ENCODE results near the gene CUL4B. TPM values are rescaled to one million over a fixed set of nuclear protein-coding genes. Genes with fewer than 3 reads are reported as not detected.

CUL4B gene
- polyA plus RNA-seq, 1 experiment: 107 TPM

DNA sequence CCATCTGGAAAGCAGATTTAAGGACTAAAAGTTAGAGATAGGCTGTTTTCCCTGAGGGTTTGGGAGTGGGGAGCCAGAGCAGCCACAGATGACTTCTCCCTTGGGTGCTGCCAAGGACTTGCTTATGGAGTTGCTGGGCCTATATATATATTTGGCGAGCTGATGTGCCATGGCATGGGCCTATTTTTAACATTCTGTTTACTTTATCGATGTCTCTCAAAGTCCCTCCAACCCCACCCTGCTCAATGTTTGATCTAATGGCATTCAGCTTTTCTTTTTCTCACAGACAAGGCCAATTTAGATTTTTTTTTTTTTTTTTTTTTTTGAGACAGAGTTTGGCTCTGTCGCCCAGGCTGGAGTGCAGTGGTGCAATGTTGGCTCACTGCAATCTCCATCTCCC is 6.1 kb upstream of the CUL4B start:
- POLR2A ChIA-PET: no interaction called here
- CTCF ChIA-PET: no interaction called here
- Histone ChIP-seq H3K27me3 (ENCODE audit: control insufficient read depth, insufficient read depth, low read length) (no peaks in the 10 kb centered on the region), H3K36me3 (ENCODE audit: control insufficient read depth, insufficient read depth, low read length) (no peaks in the 10 kb centered on the region), H3K4me3 (ENCODE audit: low read depth, low read length) (no peak overlapping the region)
- TF ChIP-seq, protein P1, sequence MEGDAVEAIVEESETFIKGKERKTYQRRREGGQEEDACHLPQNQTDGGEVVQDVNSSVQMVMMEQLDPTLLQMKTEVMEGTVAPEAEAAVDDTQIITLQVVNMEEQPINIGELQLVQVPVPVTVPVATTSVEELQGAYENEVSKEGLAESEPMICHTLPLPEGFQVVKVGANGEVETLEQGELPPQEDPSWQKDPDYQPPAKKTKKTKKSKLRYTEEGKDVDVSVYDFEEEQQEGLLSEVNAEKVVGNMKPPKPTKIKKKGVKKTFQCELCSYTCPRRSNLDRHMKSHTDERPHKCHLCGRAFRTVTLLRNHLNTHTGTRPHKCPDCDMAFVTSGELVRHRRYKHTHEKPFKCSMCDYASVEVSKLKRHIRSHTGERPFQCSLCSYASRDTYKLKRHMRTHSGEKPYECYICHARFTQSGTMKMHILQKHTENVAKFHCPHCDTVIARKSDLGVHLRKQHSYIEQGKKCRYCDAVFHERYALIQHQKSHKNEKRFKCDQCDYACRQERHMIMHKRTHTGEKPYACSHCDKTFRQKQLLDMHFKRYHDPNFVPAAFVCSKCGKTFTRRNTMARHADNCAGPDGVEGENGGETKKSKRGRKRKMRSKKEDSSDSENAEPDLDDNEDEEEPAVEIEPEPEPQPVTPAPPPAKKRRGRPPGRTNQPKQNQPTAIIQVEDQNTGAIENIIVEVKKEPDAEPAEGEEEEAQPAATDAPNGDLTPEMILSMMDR (IDR thresholded peaks at IDR 0.05; ENCODE audit: insufficient read depth, low read depth, low read length): no peak
- no peak for DNase-seq (ENCODE audit: low read depth)

DNA sequence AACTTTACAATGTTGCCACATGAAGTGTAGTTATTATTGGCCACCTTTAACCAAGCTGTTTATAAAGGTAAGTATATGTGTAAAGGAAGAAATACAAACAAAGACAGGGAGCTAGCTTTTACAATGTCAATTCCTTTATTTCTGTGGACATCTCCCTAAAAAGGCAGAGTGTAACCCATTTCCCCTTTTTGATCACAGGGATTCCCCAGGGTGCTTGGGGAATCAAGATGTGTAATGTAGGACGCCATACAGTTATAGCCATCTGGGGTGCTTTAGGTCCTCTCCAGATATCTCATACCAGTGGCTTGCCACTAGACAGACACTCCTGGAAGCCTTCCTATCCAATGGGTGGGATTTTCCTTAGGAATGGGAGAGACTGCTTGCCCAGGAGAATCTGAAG is 4.2 kb upstream of the CUL4B start:
- TF ChIP-seq, protein P1 (IDR thresholded peaks at IDR 0.05; ENCODE audit: insufficient read depth, low read depth, low read length): no peak
- CTCF ChIA-PET: no interaction called here

DNA sequence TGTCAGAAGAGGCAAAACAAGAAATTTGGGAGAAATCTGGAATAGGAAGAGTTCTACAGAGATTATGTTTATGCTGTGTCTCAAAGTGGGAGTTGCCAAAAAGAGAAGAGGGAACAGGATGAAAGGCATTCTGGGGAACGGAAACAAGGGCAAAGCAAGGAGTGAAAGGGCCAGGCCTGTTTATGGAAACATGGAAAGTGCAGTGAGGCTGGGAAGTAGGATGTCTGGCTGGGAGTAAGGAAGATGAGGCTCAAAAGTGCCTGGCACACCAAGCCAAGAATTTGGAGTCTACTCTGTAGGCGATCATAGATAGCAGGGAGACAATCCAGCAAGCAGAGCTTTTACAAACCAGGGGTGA is 1.8 kb upstream of the CUL4B start:
- CTCF ChIA-PET: no interaction called here

More for the DNA sequence above, 4.2 kb upstream of the CUL4B start:
- no peaks in the 10 kb centered on the region for H3K27me3 ChIP-seq (ENCODE audit: control insufficient read depth, insufficient read depth, low read length)
- no peaks in the 10 kb centered on the region for H3K36me3 ChIP-seq (ENCODE audit: control insufficient read depth, insufficient read depth, low read length)
- no peak for DNase-seq (ENCODE audit: low read depth)
- no peak overlapping the region for H3K4me3 ChIP-seq (ENCODE audit: low read depth, low read length)
- POLR2A ChIA-PET: no interaction called here

DNA sequence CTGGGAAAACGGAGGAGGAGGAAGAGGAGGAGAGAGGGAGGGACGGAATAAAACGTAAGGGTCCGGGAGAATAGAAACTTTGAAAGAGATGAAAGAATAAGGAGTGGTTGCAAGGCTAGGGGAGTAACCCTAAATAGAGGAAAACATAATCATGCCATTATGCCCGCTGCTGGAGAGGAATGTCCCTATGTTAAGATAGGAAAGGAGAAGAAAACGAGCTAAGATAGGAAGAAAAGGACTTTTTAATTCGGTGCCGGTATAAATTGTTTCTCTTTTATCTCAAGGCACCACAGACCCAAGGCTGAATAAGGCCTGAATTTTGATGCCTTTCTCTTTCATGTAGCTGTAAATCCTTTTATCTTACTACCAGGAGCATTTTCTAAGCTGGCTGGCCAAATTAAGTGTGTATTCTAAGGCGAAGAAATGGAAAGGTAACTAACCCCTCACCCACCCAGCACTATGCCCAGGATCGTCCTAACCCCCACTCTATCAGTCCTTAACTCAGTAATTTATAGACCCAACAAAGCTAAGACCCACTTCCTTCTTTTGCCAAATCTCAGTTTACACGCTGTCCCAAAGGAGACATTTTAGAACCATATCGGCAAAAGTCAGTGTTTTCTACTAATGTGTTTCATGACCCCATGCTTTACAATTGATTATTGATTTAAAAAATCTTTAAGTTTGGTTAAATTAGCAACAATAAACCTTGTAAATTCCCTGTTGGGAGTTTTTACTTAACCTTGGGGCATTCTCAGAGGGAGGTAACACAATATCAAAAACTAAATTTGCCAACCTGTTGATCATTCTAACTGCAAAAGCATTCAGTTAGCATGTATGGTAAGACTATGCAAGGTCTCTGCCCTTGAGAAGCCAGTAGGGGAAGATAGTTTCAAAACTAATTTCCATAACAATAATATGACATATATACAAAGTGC is 1.1 kb upstream of the CUL4B start:
- H3K4me3 ChIP-seq (ENCODE audit: low read depth, low read length): peak overlapping the region; percentile 62
- ChIA-PET POLR2A (interaction anchor here (0.5 to 0.6 kb wide), 2 partner anchors 42 to 942 kb away, joined by 3 to 10 read pairs; partner anchors contain the start of gene MCTS1), CTCF (interaction anchor here (1.4 kb wide), 1 partner anchor 42 kb away, joined by 3 read pairs; the partner anchor contains the start of gene MCTS1)
- TF ChIP-seq, protein P1 (IDR thresholded peaks at IDR 0.05; ENCODE audit: insufficient read depth, low read depth, low read length): no peak
- no peaks in the 10 kb centered on the region for H3K36me3 ChIP-seq (ENCODE audit: control insufficient read depth, insufficient read depth, low read length)
- no peak for DNase-seq (ENCODE audit: low read depth)
- H3K27me3 ChIP-seq (ENCODE audit: control insufficient read depth, insufficient read depth, low read length): no peaks in the 10 kb centered on the region

More for the DNA sequence above, 1.8 kb upstream of the CUL4B start:
- Histone ChIP-seq H3K4me3 (ENCODE audit: low read depth, low read length) (no peak overlapping the region), H3K27me3 (ENCODE audit: control insufficient read depth, insufficient read depth, low read length) (no peaks in the 10 kb centered on the region), H3K36me3 (ENCODE audit: control insufficient read depth, insufficient read depth, low read length) (no peaks in the 10 kb centered on the region)
- no peak for DNase-seq (ENCODE audit: low read depth)
- TF ChIP-seq, protein P1 (IDR thresholded peaks at IDR 0.05; ENCODE audit: insufficient read depth, low read depth, low read length): no peak
- POLR2A ChIA-PET: interaction anchor here (0.6 kb wide), 1 partner anchor 48 kb away, joined by 3 read pairs; no protein-coding TSS in a partner anchor

DNA sequence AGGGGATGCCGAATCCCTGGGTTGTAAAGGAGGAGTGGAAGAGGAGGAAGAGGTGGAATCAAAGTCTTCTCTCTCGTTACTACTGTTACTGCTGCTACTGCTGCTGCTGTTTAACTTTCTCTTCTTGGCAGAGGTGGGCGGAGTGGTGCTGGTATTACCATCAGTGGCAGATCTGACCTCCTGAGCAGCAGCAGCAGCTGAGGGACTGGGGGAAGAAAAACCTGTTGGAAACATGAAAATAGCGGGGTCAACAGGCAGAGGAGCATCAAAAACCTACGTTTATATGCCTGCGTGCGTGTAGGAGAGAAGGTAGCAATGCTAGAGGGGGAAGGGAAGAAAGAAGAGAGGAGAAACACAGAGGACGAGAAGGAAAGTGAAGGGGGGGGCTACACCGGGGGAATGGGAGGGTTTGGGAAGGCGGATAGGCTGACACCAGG is 339 bp downstream of the CUL4B start:
- no peak for DNase-seq (ENCODE audit: low read depth)
- TF ChIP-seq, protein P1 (IDR thresholded peaks at IDR 0.05; ENCODE audit: insufficient read depth, low read depth, low read length): no peak
- ChIA-PET CTCF (interaction anchor here (1.4 kb wide), 1 partner anchor 43 kb away, joined by 3 read pairs; the partner anchor contains the start of gene MCTS1), POLR2A (interaction anchor here (1.0 kb wide), 1 partner anchor 44 kb away, joined by 4 read pairs; the partner anchor contains the start of gene MCTS1)
- peak overlapping the region; percentile 62 for H3K4me3 ChIP-seq (ENCODE audit: low read depth, low read length)
- no peaks in the 10 kb centered on the region for H3K36me3 ChIP-seq (ENCODE audit: control insufficient read depth, insufficient read depth, low read length)
- H3K27me3 ChIP-seq (ENCODE audit: control insufficient read depth, insufficient read depth, low read length): no peaks in the 10 kb centered on the region
